ENCODE measurements around the gene UBE2QL1.

- no peak for TF ChIP-seq CTCF (IDR thresholded peaks at IDR 0.05; ENCODE audit: insufficient read depth, low read length, poor library complexity, severe bottlenecking)
- TF ChIP-seq EZH2phosphoT487 (conservative IDR thresholded peaks at IDR 0.05; ENCODE audit: low read length), result no peak
These were observed 37.5 kb upstream of the UBE2QL1 start for GRCh38 chr5:6411141-6411540.

All from SU-DHL-6 (cell line).